Mammary epithelial cell (primary cell): Measurements from ENCODE around the gene ASIC2.

Source experiments
- CTCF ChIP-seq, 2 donors: IDR thresholded peaks in 1 of 2; conservative IDR thresholded peaks in 1 of 2; 2 replicates each; pipeline ENCODE4 v1.5.1; 2011 to 2012; ENCODE audit warnings: inconsistent platforms in 2 of 2, low read length in 2 of 2, mild to moderate bottlenecking in 2 of 2, control low read depth in 1 of 2, low read depth in 1 of 2; ENCODE audit not compliant: insufficient read depth in 1 of 2; ENCODE audit errors: extremely low read depth in 1 of 2
- EZH2 ChIP-seq: IDR thresholded peaks from 2 replicates; pipeline ENCODE4 v1.6.1; 2012; ENCODE audit warnings: low read length, inconsistent platforms, borderline replicate concordance

- no peak for TF ChIP-seq CTCF (conservative IDR thresholded peaks at IDR 0.05 in 1 of 2, IDR thresholded peaks at IDR 0.05 in 1 of 2; ENCODE audit: extremely low read depth in 1 of 2, insufficient read depth in 1 of 2, low read depth in 1 of 2, low read length in 2 of 2)
- no peak for TF ChIP-seq EZH2
Observed at GRCh38 chr17:32964541-32964940, 328.6 kb downstream of the ASIC2 start.
